ENCODE data around the gene HCRTR1.

Gene HCRTR1

DNA sequence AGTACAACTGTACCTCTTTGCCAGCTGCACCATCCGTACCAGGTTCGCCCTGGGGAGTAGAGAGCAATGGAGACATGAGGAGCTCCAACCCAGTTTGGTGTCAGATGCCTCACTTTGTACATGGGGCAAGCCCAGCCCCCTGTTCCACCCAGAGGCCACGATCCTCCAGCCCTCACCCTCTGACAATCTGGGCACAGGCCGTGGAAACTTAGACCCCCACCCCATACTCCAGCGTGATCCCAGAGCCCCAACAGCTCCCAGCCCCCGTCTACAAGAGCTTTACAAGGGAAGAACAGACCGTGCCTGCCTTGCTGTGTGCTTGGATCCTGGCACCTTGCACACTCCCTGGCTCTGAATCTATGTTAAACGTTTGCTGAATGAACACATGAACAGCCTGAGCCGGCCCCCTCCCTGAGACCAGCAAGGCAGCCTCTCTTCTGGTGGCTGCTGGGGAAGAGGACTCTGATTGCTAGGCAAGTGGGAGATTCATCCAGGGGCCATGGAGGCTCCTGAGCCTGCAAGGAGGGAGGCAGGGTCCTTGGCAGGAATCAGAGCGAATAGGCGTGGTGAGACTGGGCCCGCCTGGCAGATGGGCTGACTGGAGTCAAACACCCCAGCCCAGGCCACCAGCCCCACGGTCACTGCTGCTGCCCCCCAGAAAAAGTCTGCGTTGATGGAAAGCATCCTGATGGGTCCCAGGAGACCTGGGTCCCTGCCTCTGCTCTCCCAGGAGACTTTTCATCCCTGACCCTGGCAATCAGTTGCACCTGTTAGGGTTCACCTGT, 39.7 kb downstream of the HCRTR1 start:
- no peak overlapping the region for H3K4me3 ChIP-seq (replicated peaks; ENCODE audit: low read depth, low read length)
- TF ChIP-seq, protein P1, sequence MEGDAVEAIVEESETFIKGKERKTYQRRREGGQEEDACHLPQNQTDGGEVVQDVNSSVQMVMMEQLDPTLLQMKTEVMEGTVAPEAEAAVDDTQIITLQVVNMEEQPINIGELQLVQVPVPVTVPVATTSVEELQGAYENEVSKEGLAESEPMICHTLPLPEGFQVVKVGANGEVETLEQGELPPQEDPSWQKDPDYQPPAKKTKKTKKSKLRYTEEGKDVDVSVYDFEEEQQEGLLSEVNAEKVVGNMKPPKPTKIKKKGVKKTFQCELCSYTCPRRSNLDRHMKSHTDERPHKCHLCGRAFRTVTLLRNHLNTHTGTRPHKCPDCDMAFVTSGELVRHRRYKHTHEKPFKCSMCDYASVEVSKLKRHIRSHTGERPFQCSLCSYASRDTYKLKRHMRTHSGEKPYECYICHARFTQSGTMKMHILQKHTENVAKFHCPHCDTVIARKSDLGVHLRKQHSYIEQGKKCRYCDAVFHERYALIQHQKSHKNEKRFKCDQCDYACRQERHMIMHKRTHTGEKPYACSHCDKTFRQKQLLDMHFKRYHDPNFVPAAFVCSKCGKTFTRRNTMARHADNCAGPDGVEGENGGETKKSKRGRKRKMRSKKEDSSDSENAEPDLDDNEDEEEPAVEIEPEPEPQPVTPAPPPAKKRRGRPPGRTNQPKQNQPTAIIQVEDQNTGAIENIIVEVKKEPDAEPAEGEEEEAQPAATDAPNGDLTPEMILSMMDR (IDR thresholded peaks at IDR 0.05; ENCODE audit: low read depth, low read length, missing control alignments), result no peak
- DNase-seq (ENCODE audit: extremely low read depth, low read depth), result no peak

DNA sequence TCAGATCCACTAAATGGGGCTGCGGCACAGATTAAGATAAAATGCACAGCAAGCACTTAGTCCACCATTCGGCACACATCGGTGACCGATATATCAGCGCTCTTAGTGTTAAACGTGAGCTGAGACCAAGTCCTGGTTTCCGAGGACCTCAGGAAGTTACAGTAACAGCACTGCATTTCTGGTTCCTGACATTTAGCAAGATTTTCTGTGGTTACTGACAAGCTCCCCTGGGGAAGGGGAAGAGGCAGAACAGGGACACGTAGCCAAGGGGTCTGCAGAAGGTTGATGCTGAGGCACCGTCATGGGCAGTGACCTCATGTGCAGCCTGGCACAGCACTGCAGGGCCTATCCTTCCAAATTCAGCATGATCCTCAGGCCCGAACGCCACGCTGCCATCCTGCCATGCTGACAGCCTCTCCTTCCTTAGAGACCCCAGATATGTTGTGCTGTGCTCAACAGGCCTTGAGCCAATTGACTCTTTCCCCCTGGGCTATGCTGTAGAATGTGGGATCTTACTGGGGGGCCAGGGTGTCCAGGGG, 40.6 kb downstream of the HCRTR1 start:
- TF ChIP-seq, protein P1 (IDR thresholded peaks at IDR 0.05; ENCODE audit: low read depth, low read length, missing control alignments), result no peak
- no peak overlapping the region for H3K4me3 ChIP-seq (replicated peaks; ENCODE audit: low read depth, low read length)
- DNase-seq (ENCODE audit: extremely low read depth, low read depth), result no peak

DNA sequence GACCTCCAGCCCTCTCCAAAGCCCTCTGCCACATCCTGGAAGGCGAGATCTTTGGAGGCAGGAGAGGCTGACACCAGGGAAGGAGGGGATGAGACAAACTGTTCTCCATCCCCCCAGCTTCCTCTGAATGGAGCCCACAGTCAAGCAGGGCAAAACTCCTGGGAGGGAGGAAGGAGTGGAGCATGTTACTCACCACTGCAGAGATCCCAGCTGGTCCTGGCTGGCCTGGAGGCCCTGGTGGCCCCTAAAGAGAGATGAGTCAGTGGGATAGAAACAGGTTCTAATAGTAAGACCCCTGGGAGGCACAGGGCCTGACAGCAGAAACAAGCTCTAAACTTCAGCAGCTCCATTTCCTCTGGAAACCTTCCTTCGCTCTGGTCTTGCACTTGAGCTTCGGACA, 41.2 kb downstream of the HCRTR1 start:
- TF ChIP-seq, protein P1 (IDR thresholded peaks at IDR 0.05; ENCODE audit: low read depth, low read length, missing control alignments), result no peak

DNA sequence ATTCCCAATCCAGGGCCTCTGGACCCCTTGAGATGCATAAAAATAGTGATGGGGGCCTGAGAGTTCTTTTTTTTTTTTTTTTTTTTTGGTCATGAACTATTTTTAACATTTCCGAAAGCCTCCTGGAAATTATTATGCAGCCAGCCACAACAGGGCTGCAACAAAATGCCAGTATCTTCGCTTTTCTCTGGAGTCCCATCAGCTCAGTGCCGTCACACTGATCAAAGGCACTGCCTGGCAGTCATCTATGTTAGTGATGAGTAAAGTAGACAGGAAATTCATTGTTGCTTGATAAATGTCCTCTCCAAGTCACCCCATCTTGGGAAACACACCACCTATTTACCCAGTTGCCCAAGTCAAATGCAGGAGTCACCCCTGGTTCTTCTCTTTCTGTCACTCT, 42.4 kb downstream of the HCRTR1 start:
- TF ChIP-seq, protein P1 (IDR thresholded peaks at IDR 0.05; ENCODE audit: low read depth, low read length, missing control alignments), result no peak
- no peak for DNase-seq (ENCODE audit: extremely low read depth, low read depth)
- H3K4me3 ChIP-seq (replicated peaks; ENCODE audit: low read depth, low read length), result no peak overlapping the region

More for the DNA sequence above, 41.2 kb downstream of the HCRTR1 start:
- DNase-seq (ENCODE audit: extremely low read depth, low read depth), result no peak
- no peak overlapping the region for H3K4me3 ChIP-seq (replicated peaks; ENCODE audit: low read depth, low read length)

DNA sequence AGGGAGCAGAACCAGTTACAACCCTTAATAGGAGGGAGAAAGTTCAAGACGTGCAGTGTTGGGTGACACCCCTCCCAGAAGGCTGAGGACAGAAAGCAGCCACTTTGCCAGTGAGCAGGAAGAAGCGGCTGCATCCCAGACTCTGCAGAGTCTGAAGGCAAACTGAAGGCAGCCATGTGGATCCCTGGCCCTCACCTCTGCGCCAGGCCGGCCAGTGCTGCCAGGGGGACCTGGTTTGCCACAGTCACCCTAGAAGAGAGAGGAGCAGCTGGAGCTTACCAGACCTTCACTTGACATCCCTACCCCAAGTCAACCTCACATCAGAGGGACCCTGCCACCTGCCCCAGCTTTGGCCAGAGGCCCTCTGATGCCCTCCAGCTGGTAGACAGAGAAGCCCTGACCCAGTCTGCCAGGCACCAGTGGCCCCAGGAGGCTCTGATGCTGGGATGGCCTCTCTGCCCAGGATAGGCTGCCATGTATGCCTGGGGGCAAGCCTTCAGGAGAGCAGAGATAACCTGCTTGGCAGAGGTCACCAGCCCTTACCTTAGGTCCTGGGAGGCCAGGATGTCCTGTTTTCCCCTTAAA, 43.5 kb downstream of the HCRTR1 start:
- H3K4me3 ChIP-seq (replicated peaks; ENCODE audit: low read depth, low read length), result no peak overlapping the region
- TF ChIP-seq, protein P1 (IDR thresholded peaks at IDR 0.05; ENCODE audit: low read depth, low read length, missing control alignments), result no peak
- no peak for DNase-seq (ENCODE audit: extremely low read depth, low read depth)

DNA sequence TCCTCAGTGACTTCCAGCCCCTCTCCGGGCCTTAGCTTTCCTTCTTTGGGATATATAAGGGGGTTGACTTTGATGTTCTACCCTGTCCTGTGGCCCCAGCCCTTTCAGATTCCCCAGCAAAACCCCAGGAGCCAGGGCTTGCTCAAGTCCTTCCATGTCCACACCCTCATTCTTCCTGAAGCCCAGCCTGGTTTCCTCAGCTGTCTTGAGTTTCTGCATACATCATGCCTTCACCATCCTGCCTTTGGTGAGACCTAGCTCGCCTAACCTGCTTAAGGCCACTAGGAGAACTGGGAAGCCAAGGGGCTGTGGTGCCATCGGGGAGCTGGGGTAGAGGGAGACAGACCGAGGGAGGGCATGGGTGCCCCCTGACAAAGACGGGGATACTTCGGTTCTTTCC, 44.4 kb downstream of the HCRTR1 start:
- no peak for DNase-seq (ENCODE audit: extremely low read depth, low read depth)
- TF ChIP-seq, protein P1 (IDR thresholded peaks at IDR 0.05; ENCODE audit: low read depth, low read length, missing control alignments), result no peak
- H3K4me3 ChIP-seq (replicated peaks; ENCODE audit: low read depth, low read length), result no peak overlapping the region
